PC-9 (cell line): ENCODE measurements around the gene GPR146. TPM values are rescaled to one million over a fixed set of nuclear protein-coding genes. Genes with fewer than 3 reads are reported as not detected.

Experiments
- BruUV-seq: library from RNA; stranded (reverse); fragments of 400-500 nt; replicated peaks from 2 replicates; lab custom pipeline; 2021; lab: Mats Ljungman, UMichigan
- CTCF ChIA-PET: fragments of 300-600 bp; sonication (Branson Sonifier 250); formaldehyde crosslinking; loops from one replicate; lab custom pipeline; 2022; ENCODE audit warnings: antibody characterized with exemption; lab: Charles Lee
- POLR2A ChIA-PET: fragments of 300-600 bp; sonication (Branson Sonifier 250); formaldehyde crosslinking; loops from one replicate; lab custom pipeline; 2022; ENCODE audit warnings: antibody characterized with exemption; ENCODE audit not compliant: unreplicated experiment; lab: Charles Lee
- DNase-seq, 2 experiments: peaks; one replicate each; pipeline versions ENCODE4 v3.0.0 to v3.0.0-alpha.2; 2015 to 2022; ENCODE audit warnings: mixed read lengths in 1 of 2
- H2AFZ ChIP-seq: fragments of 200-600 bp; sonication (generic); 2 replicates; pipeline ENCODE4 v1.8.1; 2017; ENCODE audit warnings: antibody characterized with exemption
- H3F3A ChIP-seq: fragments of 200-600 bp; sonication (generic); 2 replicates; pipeline ENCODE4 v1.8.1; 2017; ENCODE audit warnings: antibody characterized with exemption, mild to moderate bottlenecking, low read depth; ENCODE audit not compliant: insufficient read depth
- H3K27ac ChIP-seq: fragments of 200-600 bp; sonication (generic); 2 replicates; pipeline ENCODE4 v1.6.1; 2016; ENCODE audit warnings: mixed run types
- H3K27me3 ChIP-seq: fragments of 200-600 bp; sonication (generic); 2 replicates; pipeline ENCODE4 v1.6.1; 2016; ENCODE audit warnings: low read depth, mixed run types; ENCODE audit not compliant: insufficient read depth
- H3K36me3 ChIP-seq: fragments of 200-600 bp; sonication (generic); 2 replicates; pipeline ENCODE4 v1.6.1; 2016; ENCODE audit warnings: low read depth, mixed run types
- H3K4me1 ChIP-seq: fragments of 200-600 bp; sonication (generic); replicated peaks from 2 replicates; pipeline ENCODE4 v1.6.1; 2016; ENCODE audit warnings: mixed run types; ENCODE audit not compliant: insufficient read depth
- H3K4me2 ChIP-seq: fragments of 200-600 bp; sonication (generic); 2 replicates; pipeline ENCODE4 v1.6.1; 2017; ENCODE audit warnings: mixed run types
- H3K4me3 ChIP-seq: fragments of 200-600 bp; sonication (generic); 2 replicates; pipeline ENCODE4 v1.6.1; 2016; ENCODE audit warnings: mixed run types
- H3K79me2 ChIP-seq: fragments of 200-600 bp; sonication (generic); 2 replicates; pipeline ENCODE4 v1.6.1; 2017; ENCODE audit warnings: low read depth, mixed run types
- H3K9me2 ChIP-seq: fragments of 200-600 bp; sonication (generic); 2 replicates; pipeline ENCODE4 v1.8.1; 2017; ENCODE audit warnings: mild to moderate bottlenecking; ENCODE audit not compliant: insufficient read depth
- H3K9me3 ChIP-seq: fragments of 200-600 bp; sonication (generic); 2 replicates; pipeline ENCODE4 v1.8.1; 2016; ENCODE audit warnings: low read depth; ENCODE audit not compliant: insufficient read depth
- H4K20me1 ChIP-seq: fragments of 200-600 bp; sonication (generic); 2 replicates; pipeline ENCODE4 v1.8.1; 2017; ENCODE audit not compliant: insufficient read depth
- CTCF ChIP-seq: fragments of 200-600 bp; sonication (generic); conservative IDR thresholded peaks from 2 replicates; pipeline ENCODE4 v1.6.1; 2017; ENCODE audit warnings: mixed run types, antibody characterized with exemption, mild to moderate bottlenecking, moderate library complexity
- EZH2 ChIP-seq: fragments of 200-600 bp; sonication (generic); IDR thresholded peaks from 2 replicates; pipeline ENCODE4 v1.8.0; 2017; ENCODE audit warnings: antibody characterized with exemption, low read depth
- intact Hi-C: fragments of 100-400 bp; cut with micrococcal nuclease; formaldehyde crosslinking; loops from one replicate; pipeline ENCODE4 v1.10.0; 2022; ENCODE audit not compliant: unreplicated experiment
- total RNA-seq: library from RNA; stranded (reverse); gene quantifications from 2 replicates; pipeline ENCODE4 v1.2.3, GENCODE V29; 2021

Gene GPR146
- total RNA-seq, 1 experiment from 2014 or later: 3.4 TPM

- peaks cover 13% of the 10 kb centered on the region; the same call in 1 of the 2 replicates for H3F3A ChIP-seq
- H3K27me3 ChIP-seq: no peaks in the 10 kb centered on the region
- intact Hi-C loops: no loop called here
- no peak overlapping the region for H3K4me3 ChIP-seq
- no peaks in the 10 kb centered on the region for H3K9me2 ChIP-seq
- DNase-seq: no peak
- H3K27ac ChIP-seq: no peak overlapping the region
- no peaks in the 10 kb centered on the region for H3K79me2 ChIP-seq
- TF ChIP-seq CTCF (no peak), EZH2 (no peak)
- H3K9me3 ChIP-seq: no peaks in the 10 kb centered on the region
- no peak overlapping the region for H3K4me2 ChIP-seq
- H4K20me1 ChIP-seq: peaks cover 32% of the 10 kb centered on the region
- ChIA-PET CTCF (interaction anchor here (0.7 kb wide), 1 partner anchor 70 kb away, joined by 3 read pairs; no protein-coding TSS in a partner anchor), POLR2A (no interaction called here)
- no peaks in the 10 kb centered on the region for H3K36me3 ChIP-seq
- H3K4me1 ChIP-seq: 0 out of 2 replicates have a peak, but pooled peaks cover 5% of the 10 kb centered on the region
- no TSS peak for BruUV-seq
- no peak overlapping the region for H2AFZ ChIP-seq
Measured at GRCh38 chr7:1078985-1079384, 34.6 kb downstream of the GPR146 start.

DNA sequence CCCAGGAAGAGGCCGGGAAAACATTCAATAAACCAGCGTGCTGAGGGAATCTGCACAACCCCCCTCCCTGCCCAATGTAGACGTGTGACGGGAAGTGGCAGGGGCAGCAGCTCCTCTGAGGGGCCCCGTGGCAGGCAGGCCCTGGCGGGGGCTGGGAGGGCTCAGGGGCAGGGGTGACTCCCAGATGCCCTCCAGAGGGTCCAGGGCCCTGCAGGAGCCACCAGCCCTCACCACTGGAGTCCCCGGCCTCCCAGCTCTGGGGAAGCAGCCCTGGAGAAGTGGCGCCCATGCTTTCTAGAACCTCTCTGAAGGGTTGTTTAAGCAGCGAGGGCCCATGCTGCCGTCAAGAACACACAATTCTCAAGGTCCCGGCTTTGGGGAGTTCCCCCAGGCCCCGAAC, 35.2 kb downstream of the GPR146 start:
- Histone ChIP-seq H3K4me2 (no peak overlapping the region), H2AFZ (no peak overlapping the region), H3K36me3 (no peaks in the 10 kb centered on the region), H4K20me1 (peaks cover 34% of the 10 kb centered on the region), H3K9me3 (no peaks in the 10 kb centered on the region), H3K4me1 (0 out of 2 replicates have a peak, but pooled peaks cover 5% of the 10 kb centered on the region), H3K9me2 (no peaks in the 10 kb centered on the region), H3K27me3 (no peaks in the 10 kb centered on the region), H3K79me2 (no peaks in the 10 kb centered on the region), H3K27ac (no peak overlapping the region), H3K4me3 (no peak overlapping the region), H3F3A (peaks cover 13% of the 10 kb centered on the region; the same call in 1 of the 2 replicates)
- intact Hi-C loops: no loop called here
- DNase-seq: no peak
- POLR2A ChIA-PET: no interaction called here
- no TSS peak for BruUV-seq
- CTCF ChIA-PET: no interaction called here
- no peak for TF ChIP-seq CTCF
- no peak for TF ChIP-seq EZH2

DNA sequence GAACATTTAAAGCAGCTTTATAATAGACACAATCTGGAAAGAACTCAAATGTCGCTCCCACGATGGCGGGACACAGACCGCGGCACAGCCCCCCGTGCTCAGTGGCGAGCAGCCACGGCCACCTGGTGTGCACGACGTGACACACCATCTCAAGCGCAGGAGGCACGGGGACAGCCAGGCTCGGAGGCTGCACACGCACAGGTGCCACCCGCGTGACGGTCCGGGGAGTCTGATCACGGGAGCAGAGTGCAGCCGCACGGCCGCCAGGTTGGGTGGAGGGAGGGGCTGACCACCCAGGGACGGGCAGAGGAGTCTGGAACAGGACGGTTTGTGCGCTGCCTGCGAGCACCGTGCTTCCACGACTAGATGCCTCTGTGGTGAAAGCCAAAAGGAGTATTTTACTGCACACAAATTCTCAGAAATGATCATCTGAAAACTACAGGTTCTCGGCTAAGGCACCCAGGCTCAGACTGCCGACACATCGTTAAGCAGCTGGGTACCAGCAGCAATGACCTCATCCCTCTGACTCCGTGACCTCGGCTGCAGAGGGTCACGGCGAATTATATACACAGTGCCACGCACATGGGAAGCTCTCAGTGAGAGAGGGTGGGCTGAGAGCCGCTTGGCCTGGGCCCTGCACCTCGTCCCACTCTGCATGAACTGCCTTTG, 36.0 kb downstream of the GPR146 start:
- Histone ChIP-seq H3K27me3 (no peaks in the 10 kb centered on the region), H3K4me2 (no peak overlapping the region), H3K9me2 (no peaks in the 10 kb centered on the region), H3F3A (peaks cover 9% of the 10 kb centered on the region; the same call in 1 of the 2 replicates), H3K79me2 (no peaks in the 10 kb centered on the region), H4K20me1 (peaks cover 42% of the 10 kb centered on the region), H2AFZ (no peak overlapping the region), H3K4me1 (0 out of 2 replicates have a peak, but pooled peaks cover under 1% of the 10 kb centered on the region), H3K9me3 (no peaks in the 10 kb centered on the region), H3K27ac (no peak overlapping the region), H3K36me3 (no peaks in the 10 kb centered on the region), H3K4me3 (no peak overlapping the region)
- no TSS peak for BruUV-seq
- ChIA-PET POLR2A (no interaction called here), CTCF (no interaction called here)
- intact Hi-C loops: no loop called here
- TF ChIP-seq EZH2 (no peak), CTCF (no peak)
- no peak for DNase-seq
